ENCODE measurements around the gene RDH13.
"Not testable (repeated sequence)": the region's sequence is repeated elsewhere in the genome, so short reads cannot be mapped to it uniquely, and the experiment has no call there.

RDH13 gene

GRCh38 chr19:55062735-55063491, at the start of gene RDH13:
RDH13 (minus strand) TSS chr19:55063148; CDS start chr19:55063032, 116 bp downstream.
- peaks cover 14% of the 10 kb centered on the region for H3K27me3 Mint-ChIP-seq

GRCh38 chr19:55112246-55112776, 49.4 kb upstream of the RDH13 start:
- Mint-ChIP-seq H3K36me3 (peaks cover 4% of the 10 kb centered on the region), H3K4me1 (peaks cover 16% of the 10 kb centered on the region), H3K4me3 (no peak overlapping the region), H3K27ac (no peak overlapping the region), H3K27me3 (no peaks in the 10 kb centered on the region), H3K9me3 (no peaks in the 10 kb centered on the region)

More at GRCh38 chr19:55062735-55063491, at the start of gene RDH13:
- H3K4me1 Mint-ChIP-seq: peaks cover 19% of the 10 kb centered on the region
- no peaks in the 10 kb centered on the region for H3K9me3 Mint-ChIP-seq
- no peak within 1 kb of the TSS for H3K27ac Mint-ChIP-seq
- peak within 1 kb of the TSS; percentile 85 for H3K4me3 Mint-ChIP-seq
- peaks cover 3% of the 10 kb centered on the region for H3K36me3 Mint-ChIP-seq

GRCh38 chr19:55111238-55111831, 48.4 kb upstream of the RDH13 start:
- Mint-ChIP-seq H3K27me3 (no peaks in the 10 kb centered on the region), H3K9me3 (no peaks in the 10 kb centered on the region), H3K27ac (no peak overlapping the region), H3K4me3 (no peak overlapping the region), H3K36me3 (peaks cover 4% of the 10 kb centered on the region), H3K4me1 (peaks cover 16% of the 10 kb centered on the region)

GRCh38 chr19:55109527-55110291, 46.8 kb upstream of the RDH13 start:
- H3K36me3 Mint-ChIP-seq: peaks cover 7% of the 10 kb centered on the region
- H3K4me1 Mint-ChIP-seq: no peaks in the 10 kb centered on the region
- no peaks in the 10 kb centered on the region for H3K27me3 Mint-ChIP-seq
- peak overlapping the region; percentile 85 for H3K27ac Mint-ChIP-seq
- H3K9me3 Mint-ChIP-seq: no peaks in the 10 kb centered on the region
- no peak overlapping the region for H3K4me3 Mint-ChIP-seq

GRCh38 chr19:55107252-55107651, 44.3 kb upstream of the RDH13 start:
- not testable (repeated sequence) for H3K27me3 Mint-ChIP-seq, H3K4me3 Mint-ChIP-seq, H3K9me3 Mint-ChIP-seq, H3K27ac Mint-ChIP-seq, H3K4me1 Mint-ChIP-seq
- H3K36me3 Mint-ChIP-seq: peaks cover 11% of the 10 kb centered on the region

GRCh38 chr19:55106591-55106990, 43.6 kb upstream of the RDH13 start:
- Mint-ChIP-seq H3K36me3 (peaks cover 13% of the 10 kb centered on the region), H3K4me3 (no peak overlapping the region), H3K27ac (peak overlapping the region; percentile 47), H3K27me3 (no peaks in the 10 kb centered on the region), H3K4me1 (no peaks in the 10 kb centered on the region), H3K9me3 (no peaks in the 10 kb centered on the region)

- Mint-ChIP-seq H3K4me1 (no peaks in the 10 kb centered on the region), H3K9me3 (no peaks in the 10 kb centered on the region), H3K27ac (no peak overlapping the region), H3K27me3 (no peaks in the 10 kb centered on the region), H3K36me3 (peaks cover 11% of the 10 kb centered on the region), H3K4me3 (no peak overlapping the region)
Observed at GRCh38 chr19:55105237-55105636, 42.3 kb upstream of the RDH13 start.

- Mint-ChIP-seq H3K27me3 (no peaks in the 10 kb centered on the region), H3K4me3 (no peak overlapping the region), H3K9me3 (no peaks in the 10 kb centered on the region), H3K27ac (no peak overlapping the region), H3K36me3 (peaks cover 10% of the 10 kb centered on the region), H3K4me1 (no peaks in the 10 kb centered on the region)
Observed at GRCh38 chr19:55103190-55103589, 40.2 kb upstream of the RDH13 start.

GRCh38 chr19:55101261-55101660, 38.3 kb upstream of the RDH13 start:
- no peak overlapping the region for H3K27ac Mint-ChIP-seq
- H3K9me3 Mint-ChIP-seq: no peaks in the 10 kb centered on the region
- H3K36me3 Mint-ChIP-seq: peaks cover 10% of the 10 kb centered on the region
- H3K4me1 Mint-ChIP-seq: no peaks in the 10 kb centered on the region
- H3K4me3 Mint-ChIP-seq: no peak overlapping the region
- H3K27me3 Mint-ChIP-seq: no peaks in the 10 kb centered on the region

- Mint-ChIP-seq H3K27me3 (no peaks in the 10 kb centered on the region), H3K36me3 (peaks cover 7% of the 10 kb centered on the region), H3K9me3 (no peaks in the 10 kb centered on the region), H3K4me1 (no peaks in the 10 kb centered on the region), H3K4me3 (no peak overlapping the region), H3K27ac (no peak overlapping the region)
Observed at GRCh38 chr19:55099557-55100506, 36.9 kb upstream of the RDH13 start.

GRCh38 chr19:55098716-55099556, 36.0 kb upstream of the RDH13 start:
- no peaks in the 10 kb centered on the region for H3K27me3 Mint-ChIP-seq

GRCh38 chr19:55097864-55098715, 35.1 kb upstream of the RDH13 start:
- Mint-ChIP-seq H3K9me3 (no peaks in the 10 kb centered on the region), H3K4me1 (no peaks in the 10 kb centered on the region), H3K27me3 (no peaks in the 10 kb centered on the region), H3K36me3 (peaks cover 6% of the 10 kb centered on the region), H3K27ac (no peak overlapping the region), H3K4me3 (no peak overlapping the region)

More at GRCh38 chr19:55098716-55099556, 36.0 kb upstream of the RDH13 start:
- Mint-ChIP-seq H3K9me3 (no peaks in the 10 kb centered on the region), H3K36me3 (peaks cover 7% of the 10 kb centered on the region), H3K4me3 (no peak overlapping the region), H3K27ac (no peak overlapping the region), H3K4me1 (no peaks in the 10 kb centered on the region)

- no peaks in the 10 kb centered on the region for H3K27me3 Mint-ChIP-seq
- no peak overlapping the region for H3K4me3 Mint-ChIP-seq
- H3K27ac Mint-ChIP-seq: no peak overlapping the region
- H3K9me3 Mint-ChIP-seq: no peaks in the 10 kb centered on the region
- peaks cover 1% of the 10 kb centered on the region for H3K36me3 Mint-ChIP-seq
- H3K4me1 Mint-ChIP-seq: no peaks in the 10 kb centered on the region
Observed at GRCh38 chr19:55096061-55096701, 33.2 kb upstream of the RDH13 start.
